ENCODE results near the gene COG1.

Gene COG1

DNA sequence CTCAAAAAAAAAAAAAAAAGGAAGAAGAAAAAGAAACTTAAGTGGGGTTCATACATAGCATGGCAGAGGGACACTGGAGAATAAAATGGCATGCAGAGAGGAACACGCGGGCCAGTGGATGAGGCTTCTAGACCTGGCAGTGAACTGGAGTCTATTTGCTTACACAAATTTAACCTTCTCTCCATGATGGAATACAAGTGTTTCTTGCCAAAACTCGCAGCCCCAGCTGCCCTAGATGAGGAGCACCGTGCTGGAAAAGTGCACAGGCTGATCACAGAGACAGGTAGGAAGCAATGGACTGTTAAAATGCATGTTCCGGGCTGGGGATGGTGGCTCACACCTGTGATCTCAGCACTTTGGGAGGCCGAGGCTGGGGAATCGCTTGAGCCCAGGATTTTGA is 18.7 kb upstream of the COG1 start:
- no peak for DNase-seq

DNA sequence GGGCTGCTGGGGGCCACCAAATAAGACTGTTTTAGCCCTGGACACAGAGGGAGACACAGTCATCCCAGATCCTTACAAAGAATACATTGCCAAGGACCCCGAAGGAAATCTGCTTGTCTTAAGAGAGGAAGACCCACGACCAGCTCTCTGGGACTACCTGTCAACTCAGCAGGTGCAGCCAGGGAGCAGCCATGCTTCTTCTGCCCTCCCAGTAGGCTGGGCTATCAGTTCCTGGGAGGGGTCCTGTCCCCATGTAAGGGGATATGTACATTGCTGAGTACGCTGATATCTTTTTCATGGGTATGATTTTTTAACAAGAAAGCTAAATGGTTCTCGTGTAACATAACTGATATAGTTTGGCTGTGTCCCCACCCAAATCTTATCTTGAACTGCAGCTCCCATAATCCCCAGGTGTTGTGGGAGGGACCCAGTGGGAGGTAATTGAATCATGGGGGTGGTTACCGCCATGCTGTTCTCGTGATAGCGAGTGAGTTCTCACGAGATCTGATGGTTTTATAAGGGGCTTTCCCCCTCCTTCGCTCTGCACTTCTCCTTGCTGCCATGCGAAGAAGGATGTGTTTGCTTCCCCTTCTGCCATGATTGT is 16.8 kb upstream of the COG1 start:
- DNase-seq, result no peak

DNA sequence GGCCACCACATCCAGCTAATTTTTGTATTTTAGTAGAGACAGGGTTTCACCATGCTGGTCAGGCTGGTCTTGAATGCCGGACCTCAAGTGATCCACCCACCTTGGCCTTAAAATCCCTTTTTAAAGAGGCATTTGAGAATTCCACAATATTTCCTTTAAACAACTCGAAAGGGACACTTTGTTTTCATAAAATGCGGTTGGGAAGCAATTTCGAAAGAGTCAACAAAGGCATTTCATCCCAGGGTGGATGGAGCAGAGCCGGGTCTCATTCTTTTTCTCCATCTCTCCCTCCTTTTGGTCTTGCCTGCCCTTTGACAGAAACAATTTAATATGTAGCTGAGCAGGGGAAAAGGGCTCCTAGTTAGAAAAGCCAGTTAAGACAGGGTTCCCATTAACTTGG is 13.5 kb upstream of the COG1 start:
- DNase-seq, result no peak

DNA sequence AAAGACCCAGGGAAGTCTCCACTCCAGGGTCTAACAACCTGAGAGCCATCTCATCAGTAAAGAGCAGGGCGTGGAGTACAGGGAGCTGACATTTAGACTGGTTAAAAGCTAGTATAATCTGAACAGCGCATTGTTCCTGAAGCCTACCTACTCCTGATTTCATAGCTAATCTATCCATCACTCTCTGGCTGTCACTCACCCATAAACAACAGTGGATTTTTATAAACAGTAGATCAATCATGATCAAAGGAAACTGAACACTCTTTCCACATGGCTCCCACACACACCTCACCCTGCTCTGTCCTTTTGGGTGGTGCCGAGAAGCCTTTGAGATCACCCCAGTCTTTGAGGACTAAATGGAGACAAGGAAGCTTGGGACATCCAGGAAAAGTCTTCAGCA is 13.0 kb upstream of the COG1 start:
- DNase-seq, result no peak

DNA sequence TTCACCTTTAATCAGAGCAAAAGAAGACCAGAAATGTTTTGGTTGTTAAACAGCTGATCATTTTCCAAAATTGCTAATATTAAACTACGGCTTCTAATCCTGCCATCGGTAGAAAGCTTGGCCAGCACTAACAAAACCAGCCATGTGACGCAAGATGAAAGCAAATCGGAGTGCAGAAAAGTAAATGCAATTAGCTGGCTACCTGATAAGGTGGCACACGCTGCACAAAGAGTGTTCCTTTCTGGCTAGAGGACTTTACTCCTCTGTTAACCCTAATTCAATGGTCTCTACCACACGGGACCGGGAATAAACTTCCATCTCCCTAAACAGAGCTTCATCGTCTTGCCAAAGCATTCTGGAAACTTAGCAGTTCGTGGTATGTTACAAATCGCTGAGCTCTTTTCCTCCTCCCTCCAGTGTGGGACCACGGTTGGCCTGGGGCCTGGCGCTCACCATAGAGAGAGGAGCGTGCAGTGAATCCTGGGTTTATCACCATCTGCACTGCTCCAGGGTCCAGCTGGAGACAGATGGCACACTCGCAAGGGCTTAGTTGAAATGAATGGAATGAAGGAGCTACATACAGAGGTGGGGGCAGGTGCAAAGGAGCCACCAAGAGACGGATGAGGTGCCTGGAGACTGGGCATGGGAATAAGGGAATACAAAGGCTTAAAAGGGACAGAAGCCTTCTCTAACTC is 10.1 kb upstream of the COG1 start:
- DNase-seq, result no peak

DNA sequence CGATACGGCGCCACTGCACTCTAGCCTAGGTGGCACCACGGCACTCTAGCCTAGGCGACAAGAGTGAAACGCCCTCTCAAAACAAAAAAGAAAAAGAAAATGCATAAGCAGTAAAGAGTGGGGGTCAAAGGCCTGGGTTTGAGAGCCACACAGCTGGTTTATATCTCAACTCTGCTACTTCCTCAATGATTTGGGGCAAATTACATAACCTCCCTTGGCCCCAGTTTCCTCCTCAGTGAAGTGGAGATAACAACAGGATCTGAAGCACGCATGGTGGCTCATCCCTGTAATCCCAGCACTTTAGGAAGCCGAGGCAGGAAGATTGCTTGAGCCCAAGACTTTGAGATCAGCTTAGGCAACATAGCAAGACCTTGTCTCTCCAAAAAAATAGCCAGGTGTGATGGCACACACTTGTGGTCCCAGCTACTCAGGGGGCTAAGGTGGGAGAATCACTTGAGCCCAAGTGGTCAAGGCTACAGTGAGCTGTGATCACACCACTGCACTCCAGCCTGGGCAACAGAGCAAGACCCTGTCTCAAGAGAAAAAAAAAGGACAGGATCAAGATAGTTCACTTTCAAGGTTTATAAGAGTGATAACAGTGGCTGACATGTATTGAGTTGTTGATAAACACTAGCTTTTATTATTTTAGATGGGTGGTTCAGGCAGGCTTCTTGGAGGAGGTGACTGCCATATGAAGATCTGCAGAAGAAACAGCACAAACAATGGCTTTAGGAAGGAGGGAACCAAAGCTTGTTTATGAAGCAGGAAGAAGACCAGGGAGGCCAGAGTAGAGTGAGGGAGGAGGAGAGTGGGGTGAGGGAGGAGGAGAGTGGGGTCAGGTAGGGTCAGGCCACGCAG is 8.5 kb upstream of the COG1 start:
- no peak for DNase-seq

DNA sequence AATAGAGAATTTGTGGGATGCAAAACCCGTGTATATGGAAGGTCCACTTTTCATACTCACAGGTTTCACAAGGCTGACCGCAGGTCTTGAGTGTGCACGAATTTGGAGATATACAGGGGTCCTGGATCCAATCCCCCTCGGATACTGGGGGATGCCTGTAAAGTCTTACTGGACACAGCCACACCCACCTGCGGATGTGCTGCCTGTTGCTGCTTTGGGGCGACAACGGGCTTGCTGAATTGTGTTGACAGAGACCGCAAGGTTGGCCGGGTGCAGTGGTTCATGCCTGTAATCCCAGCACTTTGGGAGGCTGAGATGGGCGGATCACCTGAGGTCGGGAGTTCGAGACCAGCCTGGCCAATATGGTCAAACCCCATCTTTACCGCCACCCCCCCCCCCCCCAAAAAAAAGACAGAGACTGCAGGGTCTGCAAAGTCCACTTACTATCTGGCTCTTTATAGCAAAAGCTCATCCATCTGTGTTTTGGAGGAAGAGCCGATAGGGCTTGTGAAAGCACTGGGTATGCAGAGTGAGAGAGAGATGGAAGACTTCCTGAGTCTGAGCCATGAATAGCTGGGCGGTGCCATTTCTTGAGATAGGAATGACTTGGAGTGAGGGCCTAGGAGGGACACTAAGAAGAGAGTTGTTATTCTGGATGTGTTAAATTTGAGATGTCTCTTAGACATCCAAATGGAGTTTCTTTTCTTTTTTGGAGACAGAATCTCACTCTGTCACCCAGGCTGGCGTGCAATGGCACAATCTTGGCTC is 6.4 kb upstream of the COG1 start:
- DNase-seq, result no peak

DNA sequence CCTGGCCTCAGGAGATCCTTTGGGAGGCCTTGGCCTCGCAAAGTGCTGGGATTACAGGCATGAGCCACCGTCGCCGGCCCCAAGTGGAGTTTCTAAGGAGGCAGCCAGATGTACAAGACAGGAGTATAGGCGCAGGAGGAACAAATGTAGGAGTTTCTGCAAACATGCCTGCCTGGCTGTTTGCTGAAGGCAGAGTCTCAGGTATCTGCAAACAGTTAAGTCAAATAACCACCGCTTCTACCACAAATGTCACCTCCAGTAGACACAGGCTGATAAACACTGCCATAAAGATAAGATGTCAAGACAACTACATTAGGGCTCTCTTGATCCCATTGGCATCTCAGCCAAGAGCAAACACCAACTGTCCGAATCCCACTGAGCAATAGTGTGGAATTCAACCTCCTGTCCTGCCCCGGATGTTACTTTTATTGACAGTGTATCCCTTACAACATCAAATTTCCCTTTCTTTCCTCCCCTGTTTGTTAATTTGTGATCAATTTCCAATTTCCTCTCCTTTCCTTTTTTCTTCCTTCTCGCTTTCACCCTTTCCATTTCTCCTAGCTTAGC is 5.6 kb upstream of the COG1 start:
- no peak for DNase-seq

DNA sequence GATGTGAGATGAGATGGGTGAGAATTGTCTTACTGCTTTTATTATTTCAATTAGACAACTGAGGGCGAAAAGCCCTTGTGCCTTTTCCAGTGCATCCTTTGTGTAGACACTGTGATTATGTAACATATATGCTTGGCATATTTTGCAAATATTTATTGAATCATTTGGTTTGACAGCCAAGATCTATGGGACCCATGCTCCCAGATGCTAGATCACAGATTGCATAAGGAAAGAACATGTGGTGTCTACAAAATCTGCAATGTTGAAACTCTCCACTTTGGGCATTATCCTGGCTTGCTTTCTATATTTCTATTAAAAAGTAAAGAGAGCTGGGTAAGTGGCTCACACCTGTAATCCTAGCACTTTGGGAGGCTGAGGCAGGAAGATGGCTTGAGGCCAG is 4.8 kb upstream of the COG1 start:
- DNase-seq, result no peak

DNA sequence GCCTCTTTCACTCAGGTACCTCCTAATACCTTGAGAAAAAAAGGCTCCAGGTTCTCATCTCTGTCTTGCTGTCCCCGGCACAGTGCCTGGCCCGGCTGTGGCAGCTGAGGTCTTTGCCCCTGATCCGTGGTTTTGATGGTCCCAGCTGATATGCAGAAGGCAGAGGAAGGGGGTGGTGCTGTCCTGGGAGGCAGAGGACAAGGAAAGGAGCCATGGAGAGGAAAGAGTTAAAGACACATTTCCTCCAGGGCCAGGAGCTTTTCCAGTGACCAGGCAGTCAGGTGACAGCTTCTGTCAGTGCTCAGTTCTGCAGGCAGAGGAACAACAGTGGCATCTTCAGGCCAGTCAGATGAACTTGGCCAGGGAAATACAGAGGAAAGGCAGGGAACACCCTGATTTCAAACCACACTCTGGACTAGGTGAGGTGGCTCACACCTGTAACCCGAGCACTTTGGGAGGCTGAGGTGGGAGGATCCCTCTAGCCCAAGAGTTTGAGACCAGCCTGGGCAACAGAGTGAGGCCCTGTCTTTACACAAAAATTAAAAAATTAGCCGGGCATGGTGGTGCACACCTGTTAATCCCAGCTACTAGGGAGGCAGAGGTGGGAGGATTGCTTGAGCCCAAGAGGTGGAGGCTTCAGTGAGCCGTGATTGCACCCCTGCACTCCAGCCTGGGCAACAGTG is 3.3 kb upstream of the COG1 start:
- DNase-seq, result no peak

DNA sequence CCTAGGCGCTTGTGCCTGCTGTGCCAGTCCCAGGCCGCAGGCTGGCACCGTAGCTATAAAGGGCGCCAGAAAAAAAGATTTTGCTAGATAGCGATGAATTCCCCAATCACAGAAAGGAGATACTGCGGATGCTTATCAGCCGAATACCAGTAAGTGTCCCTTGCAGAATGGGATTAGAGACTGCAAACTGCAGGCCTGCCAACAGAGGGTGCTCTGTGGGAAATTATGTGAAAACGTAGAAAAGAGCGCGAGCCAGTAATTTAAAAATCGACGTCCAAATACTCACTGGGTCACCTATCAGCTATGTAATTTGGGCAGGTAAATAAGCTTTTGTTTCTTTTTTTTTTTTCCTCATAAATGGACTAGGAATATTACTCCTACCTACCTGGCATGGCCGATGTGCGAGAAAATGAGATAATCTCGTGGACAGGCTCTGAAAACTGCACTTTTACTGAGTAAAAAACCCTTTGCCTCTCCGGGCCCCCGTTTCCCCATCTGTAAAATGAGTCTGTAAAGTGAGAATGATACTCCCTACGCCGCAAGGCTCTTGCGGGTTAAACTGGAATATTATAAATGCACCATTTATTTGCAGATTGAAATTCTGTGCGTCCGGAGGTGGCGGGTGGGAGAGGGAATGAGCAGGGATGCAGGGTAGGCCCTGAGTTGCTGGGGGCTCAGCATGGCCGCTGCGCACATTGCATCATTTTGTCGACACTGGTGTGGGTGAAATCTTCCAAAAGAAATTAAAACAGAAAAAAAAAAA is 1.2 kb upstream of the COG1 start:
- peak; percentile 62 for DNase-seq

DNA sequence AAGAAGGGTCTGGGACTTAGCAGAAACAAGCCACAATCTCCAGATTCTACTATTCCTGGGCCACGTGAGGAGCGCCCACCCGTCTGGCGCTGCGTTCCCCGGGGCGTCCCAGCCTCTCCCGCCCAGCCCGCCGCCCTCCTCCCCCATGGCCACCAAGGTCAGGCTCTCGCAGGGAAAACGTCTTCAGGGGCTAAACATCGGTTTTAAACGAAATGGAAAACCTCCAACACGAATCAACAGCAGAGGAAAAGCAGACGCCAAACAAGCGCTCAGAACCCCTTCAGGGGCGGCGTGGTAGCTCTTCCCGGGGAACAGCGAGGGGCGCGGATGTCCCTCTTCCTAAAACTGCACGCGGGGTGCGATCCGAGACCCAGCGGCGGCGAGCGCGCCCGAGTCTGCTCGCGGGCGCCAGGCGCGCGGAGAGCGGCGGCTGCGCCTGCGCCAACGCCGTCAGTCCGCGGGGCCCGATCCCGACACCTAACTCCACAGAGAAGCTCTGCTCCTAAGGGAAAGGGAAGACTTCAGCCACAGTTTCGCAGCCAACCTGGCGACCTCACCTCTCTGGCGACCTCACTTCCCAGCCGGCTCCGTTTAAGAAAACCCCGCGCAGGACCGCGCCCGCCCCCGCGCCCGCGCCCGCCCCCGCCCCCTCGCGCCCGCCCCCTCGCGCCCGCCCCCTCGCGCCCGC is 505 bp upstream of the COG1 start:
- DNase-seq, result peak; percentile 73

DNA sequence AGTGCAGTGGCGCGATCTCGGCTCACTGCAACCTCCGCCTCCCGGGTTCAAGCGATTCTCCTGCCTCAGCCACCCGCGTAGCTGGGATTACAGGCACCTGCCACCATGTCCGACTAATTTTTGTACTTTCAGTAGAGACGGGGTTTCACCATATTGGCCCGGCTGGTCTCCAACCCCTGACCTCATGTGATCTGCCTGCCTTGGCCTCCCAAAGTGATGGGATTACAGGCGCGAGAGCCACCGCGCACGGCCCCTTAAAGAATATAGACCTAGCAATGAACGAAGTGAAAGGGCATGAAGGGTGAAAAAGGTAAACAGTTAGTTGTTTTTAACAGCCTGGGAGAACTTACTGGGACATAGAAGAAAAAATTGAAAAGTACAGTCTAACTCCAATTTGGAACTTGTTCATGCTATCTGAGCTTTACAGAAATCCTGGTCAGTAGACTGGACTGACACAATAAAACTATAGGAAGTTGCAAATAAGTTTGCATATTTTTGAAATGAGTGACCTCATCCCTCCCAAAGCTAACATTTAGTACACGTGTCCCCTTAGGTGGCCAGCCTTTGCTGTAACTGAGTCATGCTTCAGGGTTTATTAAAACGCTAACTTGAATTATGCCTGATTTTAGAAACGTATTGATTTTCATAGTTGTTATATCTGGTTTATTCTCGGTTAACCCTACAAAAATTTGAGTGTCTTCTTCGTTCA is 1.8 kb downstream of the COG1 start:
- no peak for DNase-seq

DNA sequence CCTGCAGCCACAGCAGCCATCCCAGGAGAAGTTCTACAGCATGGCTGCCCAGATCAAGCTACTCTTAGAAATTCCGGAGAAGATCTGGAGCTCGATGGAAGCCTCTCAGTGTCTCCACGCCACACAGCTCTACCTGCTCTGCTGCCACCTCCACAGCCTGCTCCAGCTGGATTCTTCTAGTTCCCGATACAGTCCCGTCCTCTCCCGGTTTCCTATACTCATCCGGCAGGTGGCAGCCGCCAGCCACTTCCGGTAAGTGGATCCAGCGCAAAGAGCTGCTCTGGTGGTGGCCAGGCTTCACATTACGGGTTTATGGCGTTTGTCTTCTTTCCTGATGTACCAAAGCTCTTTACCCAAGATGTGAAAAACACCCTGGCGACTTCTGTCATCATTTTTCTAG is 3.6 kb downstream of the COG1 start:
- DNase-seq, result no peak

DNA sequence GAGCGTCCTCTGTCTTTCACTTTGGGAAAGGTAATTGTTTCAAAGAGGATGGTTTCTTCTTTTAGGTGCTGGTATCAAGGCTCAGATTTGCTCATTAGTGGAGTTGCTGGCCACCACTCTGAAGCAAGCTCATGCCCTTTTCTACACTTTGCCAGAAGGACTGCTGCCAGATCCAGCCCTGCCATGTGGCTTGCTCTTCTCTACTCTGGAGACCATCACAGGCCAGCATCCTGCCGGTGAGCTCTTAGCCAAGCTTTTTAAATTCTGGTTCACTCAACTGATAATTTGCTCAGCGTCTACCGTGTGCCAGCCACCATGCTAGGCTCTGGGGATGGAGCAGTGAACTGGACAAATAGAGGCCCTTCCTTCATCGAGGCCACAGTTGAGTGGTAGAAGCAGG is 4.3 kb downstream of the COG1 start:
- no peak for DNase-seq

DNA sequence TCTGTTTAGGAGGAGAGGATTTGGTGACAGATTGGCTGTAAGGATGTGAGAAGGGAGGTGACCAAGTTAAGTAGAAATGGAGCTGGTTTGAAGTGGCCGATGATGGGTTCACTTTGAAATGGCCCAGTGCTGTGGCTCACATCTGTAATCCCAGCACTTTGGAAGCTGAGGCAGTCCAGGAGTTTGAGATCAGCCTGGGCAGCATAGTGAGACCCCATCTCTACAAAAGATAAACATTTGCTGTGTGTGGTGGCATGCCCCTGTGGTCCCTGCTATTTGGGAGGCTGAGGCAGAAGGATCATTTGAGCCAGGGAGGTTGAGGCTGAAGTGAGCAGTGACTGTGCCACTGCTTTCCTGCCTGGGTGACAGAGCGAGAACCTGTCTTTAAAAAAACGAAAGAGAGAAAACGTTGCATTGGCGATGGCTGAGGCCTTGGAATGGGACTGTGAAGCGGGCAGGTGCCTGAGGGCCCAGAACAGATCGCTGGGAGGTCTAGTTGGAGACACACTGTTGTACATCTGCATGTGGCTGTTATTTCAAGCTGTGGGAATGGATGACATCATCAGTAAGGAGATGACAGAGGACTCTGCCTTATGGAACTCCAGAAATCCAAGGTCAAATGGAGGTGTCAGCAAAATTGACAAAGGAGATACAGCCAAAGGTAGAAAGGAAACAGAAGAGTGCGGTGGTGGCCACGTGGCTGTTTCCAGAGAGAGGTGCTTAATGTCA is 5.5 kb downstream of the COG1 start:
- DNase-seq, result no peak

DNA sequence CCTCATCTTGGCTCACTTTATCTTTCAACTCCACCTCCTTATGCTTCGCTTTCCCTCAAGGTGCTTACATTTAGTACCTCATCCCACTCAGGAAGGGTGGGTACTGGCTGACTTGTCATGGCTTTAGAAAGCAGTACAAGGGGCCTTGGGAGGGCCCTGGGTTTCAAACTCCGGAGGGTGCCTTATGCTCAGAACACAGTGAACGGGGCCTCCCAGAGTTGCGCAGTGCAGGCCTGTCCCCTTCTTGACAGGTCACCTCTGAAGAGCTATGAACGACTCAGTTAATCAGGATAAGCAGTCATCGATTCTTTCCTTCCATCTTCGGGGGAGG is 6.0 kb downstream of the COG1 start:
- DNase-seq, result no peak

DNA sequence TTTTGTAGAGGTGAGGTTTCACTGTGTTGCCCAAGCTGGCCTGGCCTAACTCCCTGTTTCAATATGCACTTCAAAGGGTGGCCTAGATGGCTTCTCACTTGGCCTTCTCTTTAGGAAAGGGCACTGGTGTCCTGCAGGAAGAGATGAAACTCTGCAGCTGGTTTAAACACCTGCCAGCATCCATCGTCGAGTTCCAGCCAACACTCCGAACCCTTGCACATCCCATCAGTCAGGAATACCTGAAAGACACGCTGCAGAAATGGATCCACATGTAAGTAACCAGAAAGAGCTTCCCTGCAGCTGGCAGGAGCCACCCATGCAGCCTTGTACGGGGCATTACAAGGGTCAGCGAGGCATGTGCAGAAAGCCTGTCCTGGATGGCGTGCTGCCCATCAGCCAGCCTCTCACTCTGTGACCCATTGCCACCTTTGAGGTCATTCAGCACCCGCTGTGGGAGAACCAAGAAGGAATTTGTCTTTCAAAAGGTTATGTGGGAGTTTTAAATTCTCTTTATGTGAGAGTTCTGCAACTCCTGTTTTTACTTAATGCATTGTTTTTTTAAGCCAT is 7.0 kb downstream of the COG1 start:
- DNase-seq, result no peak

DNA sequence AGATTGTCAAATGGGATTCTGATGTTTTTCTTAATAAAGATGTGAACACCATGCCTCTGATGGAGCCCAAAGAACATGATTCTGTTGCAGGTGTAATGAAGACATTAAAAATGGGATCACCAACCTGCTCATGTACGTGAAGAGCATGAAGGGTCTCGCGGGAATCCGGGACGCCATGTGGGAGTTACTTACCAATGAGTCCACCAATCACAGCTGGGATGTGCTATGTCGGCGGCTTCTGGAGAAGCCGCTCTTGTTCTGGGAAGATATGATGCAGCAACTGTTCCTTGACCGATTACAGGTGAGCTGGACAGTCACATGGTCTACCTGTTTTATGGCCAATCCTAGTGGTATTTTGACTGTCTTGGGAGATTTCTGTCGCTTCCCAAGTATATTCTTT is 7.6 kb downstream of the COG1 start:
- DNase-seq, result no peak
